GM19025 (cell line): ENCODE measurements around the gene VWA3A.
"Not testable (repeated sequence)": the region's sequence is repeated elsewhere in the genome, so short reads cannot be mapped to it uniquely, and the experiment has no call there.

ENCODE experiments used
- ATAC-seq: cut with Tn5 transposase; IDR thresholded peaks from one replicate; pipeline ENCODE4 v1.9.1; 2021; ENCODE audit warnings: mild to moderate bottlenecking, low read depth, moderate library complexity; ENCODE audit not compliant: unreplicated experiment

The VWA3A gene, protein sequence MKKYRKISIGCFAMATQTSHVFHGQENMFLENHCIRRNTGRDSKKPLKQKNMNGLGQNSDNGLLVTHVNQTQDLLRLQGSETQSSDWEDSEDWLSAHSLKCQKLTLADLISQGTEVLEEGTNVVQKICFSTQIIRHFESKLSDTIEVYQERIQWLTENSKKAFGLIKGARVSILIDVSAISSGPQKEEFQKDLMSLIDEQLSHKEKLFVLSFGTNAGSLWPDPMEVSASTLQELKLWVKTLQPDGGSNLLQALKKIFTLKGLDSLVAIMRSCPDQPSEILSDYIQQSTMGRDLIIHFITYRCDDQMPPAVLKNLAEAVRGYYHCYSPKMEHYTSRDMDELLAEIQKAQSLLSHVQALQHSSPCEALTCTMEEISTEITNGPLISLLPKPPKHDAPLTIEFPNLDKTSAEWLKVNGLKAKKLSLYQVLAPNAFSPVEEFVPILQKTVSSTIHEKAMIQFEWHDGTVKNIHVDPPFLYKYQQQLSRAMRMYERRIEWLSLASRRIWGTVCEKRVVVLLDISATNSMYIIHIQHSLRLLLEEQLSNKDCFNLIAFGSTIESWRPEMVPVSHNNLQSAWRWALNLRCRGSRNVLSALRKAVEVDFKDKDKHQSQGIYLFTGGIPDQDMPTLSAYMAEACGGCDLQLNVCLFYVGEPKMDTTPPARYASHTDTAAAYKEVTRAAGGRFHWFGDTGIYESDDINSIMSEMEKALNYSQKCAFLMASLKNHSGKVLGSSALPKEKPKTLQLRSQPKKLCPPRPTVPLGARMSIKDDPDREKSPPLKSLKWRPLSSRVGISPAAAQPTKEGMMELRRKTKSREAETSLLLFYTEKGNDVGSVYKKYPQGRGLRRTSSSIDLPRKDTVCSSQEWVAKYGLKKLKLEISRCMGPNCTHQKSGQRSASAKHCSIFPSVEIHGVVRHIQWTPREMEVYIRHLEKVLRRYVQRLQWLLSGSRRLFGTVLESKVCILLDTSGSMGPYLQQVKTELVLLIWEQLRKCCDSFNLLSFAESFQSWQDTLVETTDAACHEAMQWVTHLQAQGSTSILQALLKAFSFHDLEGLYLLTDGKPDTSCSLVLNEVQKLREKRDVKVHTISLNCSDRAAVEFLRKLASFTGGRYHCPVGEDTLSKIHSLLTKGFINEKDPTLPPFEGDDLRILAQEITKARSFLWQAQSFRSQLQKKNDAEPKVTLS

GRCh38 chr16:22092143-22092933 lies at the start of gene VWA3A:
TSS of gene VWA3A (plus strand) at chr16:22092541. CDS start at chr16:22092638, 97 bp downstream.
- ATAC-seq, result no peak

DNA sequence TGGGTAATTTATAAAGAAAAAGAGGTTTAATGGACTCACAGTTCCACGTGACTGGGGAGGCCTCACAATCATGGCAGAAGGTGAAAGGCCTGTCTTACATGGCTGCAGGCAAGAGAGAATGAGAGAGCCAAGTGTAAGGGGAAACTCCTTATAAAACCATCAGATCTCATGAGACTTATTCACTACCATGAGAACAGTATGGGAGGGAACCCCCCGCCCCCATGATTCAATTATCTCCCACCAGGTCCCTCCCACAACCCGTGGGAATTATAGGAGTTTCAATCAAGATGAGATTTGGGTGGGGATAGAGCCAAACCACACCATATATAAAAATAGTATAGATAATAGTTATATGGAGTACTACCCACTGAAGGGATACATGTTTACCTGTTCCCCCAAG lies 48.5 kb upstream of the VWA3A start:
- not testable (repeated sequence) for ATAC-seq

- ATAC-seq, result not testable (repeated sequence)
Measured at GRCh38 chr16:22045888-22046287, 46.5 kb upstream of the VWA3A start.

DNA sequence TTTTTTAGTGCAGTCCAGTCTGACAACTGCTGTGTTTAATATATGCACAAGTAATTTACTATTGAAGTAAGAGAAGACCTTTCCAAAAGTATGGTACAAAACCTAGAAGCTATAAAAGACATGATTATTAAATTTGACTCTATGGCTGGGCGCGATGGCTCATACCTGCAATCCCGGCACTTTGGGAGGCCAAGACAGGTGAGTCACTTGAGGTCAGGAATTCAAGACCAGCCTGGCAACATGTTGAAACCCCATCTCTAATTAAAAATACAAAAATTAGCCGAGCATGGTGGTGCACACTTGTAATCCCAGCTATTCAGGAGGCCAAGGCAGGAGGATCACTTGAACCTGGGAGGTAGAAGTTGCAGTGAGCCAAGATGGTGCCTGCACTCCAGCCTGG lies 41.4 kb upstream of the VWA3A start:
- ATAC-seq, result no peak

- no peak for ATAC-seq
Measured at GRCh38 chr16:22052980-22053379, 39.4 kb upstream of the VWA3A start.

DNA sequence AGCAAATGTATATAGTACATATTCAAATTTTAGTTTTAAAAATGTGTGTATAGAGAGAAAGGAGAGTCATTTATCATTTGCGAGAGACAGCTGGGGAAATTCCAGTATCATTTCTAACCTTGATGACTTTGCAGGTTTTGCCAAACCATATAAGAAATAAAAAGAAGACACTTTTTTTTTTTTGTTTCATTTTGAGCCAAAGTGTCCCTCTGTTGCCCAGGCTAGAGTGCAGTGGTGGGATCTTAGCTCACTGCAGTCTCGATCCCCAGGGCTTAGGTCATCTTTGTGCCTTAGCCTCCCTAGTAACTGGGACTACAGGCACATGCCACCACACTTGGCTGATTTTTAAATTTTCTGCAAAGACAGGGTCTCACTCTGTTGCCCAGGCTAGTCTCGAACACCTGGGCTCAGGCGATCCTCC lies 38.4 kb upstream of the VWA3A start:
- ATAC-seq, result no peak

GRCh38 chr16:22054847-22055590 lies 37.3 kb upstream of the VWA3A start:
- ATAC-seq, result no peak

DNA sequence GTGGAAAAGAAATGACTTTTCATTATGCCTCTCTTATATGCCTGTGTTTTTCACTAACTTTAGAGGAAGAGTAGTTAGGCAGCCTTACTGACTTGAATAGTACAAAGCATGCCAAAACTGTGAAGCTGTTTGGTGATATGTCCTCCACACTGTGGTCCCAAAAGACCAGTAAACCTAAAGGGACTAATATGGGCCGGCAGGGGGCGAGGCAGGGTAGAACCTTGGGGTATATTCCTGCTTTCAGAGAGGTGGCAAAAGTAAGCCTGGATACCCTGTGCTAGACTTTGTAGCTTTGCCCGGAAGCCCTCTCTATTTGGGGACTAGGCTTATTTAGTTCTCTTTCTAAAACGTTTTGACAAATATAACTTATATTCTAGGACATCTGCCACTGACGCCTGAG lies 36.5 kb upstream of the VWA3A start:
- ATAC-seq, result no peak

- no peak for ATAC-seq
Measured at GRCh38 chr16:22063888-22064467, 28.4 kb upstream of the VWA3A start.

DNA sequence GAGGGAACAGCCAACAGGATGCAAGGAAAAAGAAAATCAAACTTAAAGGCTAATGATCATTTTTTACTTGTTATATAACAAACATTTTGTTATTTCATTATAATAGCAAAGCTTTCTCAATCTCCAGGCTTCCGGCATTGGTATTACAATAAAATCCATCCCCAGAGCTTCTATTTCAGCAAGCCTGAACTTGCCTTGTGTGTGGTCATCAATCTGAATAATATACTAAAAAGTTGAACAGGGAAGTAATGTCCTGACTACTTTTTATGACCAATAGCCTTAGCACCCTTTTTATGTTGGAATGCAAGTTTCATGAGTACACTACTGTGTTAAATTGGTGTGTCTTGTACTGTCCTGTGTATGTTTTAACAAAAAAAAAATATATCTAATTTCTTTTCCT lies 27.1 kb upstream of the VWA3A start:
- no peak for ATAC-seq

- no peak for ATAC-seq
Measured at GRCh38 chr16:22070361-22071330, 21.7 kb upstream of the VWA3A start.

DNA sequence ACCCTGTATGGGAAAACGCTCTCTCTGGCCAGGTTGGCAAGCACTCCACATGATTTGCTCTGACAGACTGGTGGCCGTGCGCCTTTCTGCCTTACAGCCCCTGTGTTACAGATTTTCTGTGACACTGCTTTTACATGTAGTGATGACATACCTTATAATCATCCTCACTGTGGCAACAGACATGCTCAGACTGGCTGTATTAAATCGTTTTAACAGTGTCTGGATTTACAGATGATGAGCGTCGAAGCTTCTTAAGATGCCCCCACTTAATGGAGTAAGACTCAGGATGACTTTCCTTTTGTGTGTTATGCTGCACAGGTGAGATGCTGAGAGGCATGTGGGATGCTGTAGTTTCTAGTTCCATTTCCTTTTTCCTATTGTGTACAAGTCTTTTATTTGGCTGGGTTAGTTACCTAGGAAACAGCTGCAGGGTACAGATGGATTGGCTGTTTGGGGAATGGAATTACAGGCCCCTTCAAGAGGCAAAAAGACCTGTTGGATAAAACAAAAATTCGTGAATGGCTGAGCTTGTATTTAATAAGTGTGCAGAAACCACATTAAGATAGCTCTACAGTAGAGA lies 20.9 kb upstream of the VWA3A start:
- no peak for ATAC-seq

DNA sequence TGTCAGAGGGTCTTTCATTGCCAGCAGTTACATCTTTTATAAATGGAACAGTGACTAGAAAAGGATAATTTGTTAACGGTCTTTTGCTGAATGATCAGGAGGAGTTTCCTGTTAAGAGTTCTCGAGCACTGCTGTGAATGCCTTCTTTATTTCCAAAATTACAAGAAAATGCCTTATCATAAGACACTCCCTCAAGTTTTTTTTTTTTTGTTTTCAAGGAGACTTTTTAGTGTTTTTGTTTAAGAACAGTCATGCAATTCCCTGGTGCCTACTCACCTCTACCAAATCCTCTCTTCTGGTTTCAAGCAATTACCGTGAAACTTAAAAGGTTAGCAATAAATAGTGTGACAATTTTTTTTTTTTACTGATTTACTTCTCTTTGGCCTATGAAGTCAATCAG lies 19.0 kb upstream of the VWA3A start:
- ATAC-seq, result no peak

GRCh38 chr16:22075043-22075757 lies 17.1 kb upstream of the VWA3A start:
- ATAC-seq, result no peak

- no peak for ATAC-seq
Measured at GRCh38 chr16:22075776-22076175, 16.6 kb upstream of the VWA3A start.

- no peak for ATAC-seq
Measured at GRCh38 chr16:22077700-22078313, 14.5 kb upstream of the VWA3A start.

- no peak for ATAC-seq
Measured at GRCh38 chr16:22078656-22079055, 13.7 kb upstream of the VWA3A start.
